SK-N-SH (cell line): ENCODE results near the gene RRM2. TPM values are rescaled to one million over a fixed set of nuclear protein-coding genes. Genes with fewer than 3 reads are reported as not detected.
A peak's percentile ranks its signal among the peaks of the same experiment; 100 is the strongest.

Experiments used
- CTCF ChIA-PET: fragments of 300-600, 350-600 bp; formaldehyde crosslinking; extraction: SDS; loops from one replicate; lab custom pipeline; 2021; lab: Yijun Ruan, JAX
- POLR2A ChIA-PET: fragments of 350-600 bp; sonication (Branson Sonifier 250); formaldehyde crosslinking; extraction: SDS; loops from one replicate; lab custom pipeline; 2020; ENCODE audit warnings: antibody characterized with exemption, inconsistent platforms; lab: Yijun Ruan, JAX
- DNase-seq: peaks from one replicate; pipeline ENCODE4 v3.0.0; 2012
- H2AFZ ChIP-seq: fragments of 200-600 bp; sonication (generic); 2 replicates; pipeline ENCODE4 v1.8.1; 2016; ENCODE audit warnings: antibody characterized with exemption, mild to moderate bottlenecking, low read depth
- H3F3A ChIP-seq: fragments of 200-600 bp; sonication (generic); replicated peaks from 2 replicates; pipeline ENCODE3; 2016; ENCODE audit warnings: antibody characterized with exemption, mild to moderate bottlenecking; ENCODE audit not compliant: insufficient read depth
- H3K27ac ChIP-seq, 2 experiments: fragments of 200-500 bp in 1 of 2; fragments of 200-600 bp in 1 of 2; sonication (Bioruptor generic) in 1 of 2; sonication (generic), shearing (Covaris generic) in 1 of 2; 2 replicates each; pipeline versions ENCODE4 v1.5.1 to v1.6.1; 2014 to 2016; ENCODE audit warnings: low read depth in 2 of 2, inconsistent platforms in 1 of 2, low read length in 1 of 2, mild to moderate bottlenecking in 1 of 2, mixed read lengths in 1 of 2
- H3K27me3 ChIP-seq: fragments of 200-600 bp; sonication (generic), shearing (Covaris generic); 2 replicates; pipeline ENCODE4 v1.6.1; 2016; ENCODE audit warnings: mixed run types; ENCODE audit not compliant: insufficient read depth
- H3K36me3 ChIP-seq, 2 experiments: fragments of 200-500 bp in 1 of 2; fragments of 200-600 bp in 1 of 2; sonication (Bioruptor generic) in 1 of 2; sonication (generic) in 1 of 2; replicated peaks in 1 of 2; 2 replicates each; pipeline versions ENCODE3 to v1.5.1; 2014 to 2016; ENCODE audit warnings: low read length in 1 of 2, mild to moderate bottlenecking in 1 of 2; ENCODE audit not compliant: insufficient read depth in 2 of 2, control insufficient read depth in 1 of 2
- H3K4me1 ChIP-seq, 2 experiments: fragments of 200-500 bp in 1 of 2; fragments of 200-600 bp in 1 of 2; sonication (Bioruptor generic) in 1 of 2; sonication (generic), shearing (Covaris generic) in 1 of 2; 2 replicates each; pipeline versions ENCODE4 v1.5.1 to v1.6.1; 2014 to 2016; ENCODE audit warnings: low read depth in 1 of 2, low read length in 1 of 2, mixed run types in 1 of 2; ENCODE audit not compliant: insufficient read depth in 2 of 2, control insufficient read depth in 1 of 2
- H3K4me2 ChIP-seq: fragments of 200-600 bp; sonication (generic), shearing (Covaris generic); 2 replicates; pipeline ENCODE4 v1.6.1; 2017; ENCODE audit warnings: mixed run types
- H3K4me3 ChIP-seq, 2 experiments: fragments of 200-500 bp in 1 of 2; fragments of 200-600 bp in 1 of 2; sonication (Bioruptor generic) in 1 of 2; sonication (generic), shearing (Covaris generic) in 1 of 2; 2 replicates each; pipeline versions ENCODE4 v1.5.1 to v1.8.1; 2014 to 2016; ENCODE audit warnings: low read depth in 2 of 2, inconsistent platforms in 1 of 2, low read length in 1 of 2, mild to moderate bottlenecking in 1 of 2, mixed read lengths in 1 of 2, moderate library complexity in 1 of 2
- H3K79me2 ChIP-seq: fragments of 200-600 bp; sonication (generic); 2 replicates; pipeline ENCODE4 v1.8.1; 2017; ENCODE audit warnings: mild to moderate bottlenecking; ENCODE audit not compliant: insufficient read depth
- H3K9ac ChIP-seq: fragments of 200-600 bp; sonication (generic); 2 replicates; pipeline ENCODE4 v1.6.1; 2017; ENCODE audit warnings: mixed run types
- H3K9me2 ChIP-seq: fragments of 200-600 bp; sonication (generic); 2 replicates; pipeline ENCODE4 v1.6.1; 2017; ENCODE audit warnings: mixed run types
- H3K9me3 ChIP-seq: fragments of 200-600 bp; sonication (generic); 2 replicates; pipeline ENCODE4 v1.6.1; 2017; ENCODE audit warnings: mixed run types, mild to moderate bottlenecking, moderate library complexity
- H4K20me1 ChIP-seq: fragments of 200-600 bp; sonication (generic); 2 replicates; pipeline ENCODE4 v1.6.1; 2017; ENCODE audit warnings: mild to moderate bottlenecking, mixed run types; ENCODE audit not compliant: insufficient read depth
- CTCF ChIP-seq: fragments of 200-600 bp; sonication (generic); IDR thresholded peaks from 2 replicates; pipeline ENCODE4 v1.6.1; 2017; ENCODE audit warnings: antibody characterized with exemption, mild to moderate bottlenecking, moderate library complexity
- ELF1 ChIP-seq: IDR thresholded peaks from 2 replicates; pipeline ENCODE4 v1.4.0; 2012
- EP300 ChIP-seq, 2 experiments: IDR thresholded peaks; 2 replicates each; pipeline versions ENCODE4 v1.4.0 to v1.6.1; 2012; ENCODE audit warnings: borderline replicate concordance in 1 of 2, low read depth in 1 of 2, low read length in 1 of 2
- EZH2phosphoT487 ChIP-seq: fragments of 200-600 bp; sonication (generic); IDR thresholded peaks from 2 replicates; pipeline ENCODE4 v1.6.1; 2017; ENCODE audit warnings: low read depth, mixed run types, mild to moderate bottlenecking, antibody characterized with exemption, moderate library complexity, borderline replicate concordance
- FOSL2 ChIP-seq: IDR thresholded peaks from 2 replicates; pipeline ENCODE4 v1.4.0; 2012; ENCODE audit warnings: low read depth, mild to moderate bottlenecking, moderate library complexity, borderline replicate concordance
- FOXJ3 ChIP-seq: sonication (generic); formaldehyde crosslinking; IDR thresholded peaks from 2 replicates; pipeline ENCODE4 v1.5.1; 2020; ENCODE audit warnings: mild to moderate bottlenecking, missing genetic modification reagents
- GABPA ChIP-seq: IDR thresholded peaks from 2 replicates; pipeline ENCODE4 v1.4.0; 2012; ENCODE audit warnings: low read depth, mild to moderate bottlenecking
- GATA2 ChIP-seq: sonication (generic); formaldehyde crosslinking; IDR thresholded peaks from 2 replicates; pipeline ENCODE4 v1.5.0; 2020; ENCODE audit warnings: mild to moderate bottlenecking, missing genetic modification reagents
- IRF3 ChIP-seq: fragments of 150-350 bp; IDR thresholded peaks from 2 replicates; pipeline ENCODE4 v1.6.1; 2016; ENCODE audit warnings: mild to moderate bottlenecking, low read depth, low read length
- JUND ChIP-seq: IDR thresholded peaks from 2 replicates; pipeline ENCODE4 v1.4.0; 2012
- MAX ChIP-seq: IDR thresholded peaks from 2 replicates; pipeline ENCODE4 v1.4.0; 2012; ENCODE audit warnings: low read depth
- MEF2A ChIP-seq: IDR thresholded peaks from 2 replicates; pipeline ENCODE4 v1.4.0; 2012; ENCODE audit warnings: low read depth, borderline replicate concordance
- MXI1 ChIP-seq: IDR thresholded peaks from 2 replicates; pipeline ENCODE4 v1.6.1; 2012; ENCODE audit warnings: mild to moderate bottlenecking, low read depth, low read length, improper control_type of control experiment
- NFIC ChIP-seq: IDR thresholded peaks from 2 replicates; pipeline ENCODE4 v1.4.0; 2012; ENCODE audit warnings: borderline replicate concordance
- NRF1 ChIP-seq: IDR thresholded peaks from 2 replicates; pipeline ENCODE4 v1.6.1; 2012; ENCODE audit warnings: low read depth, mild to moderate bottlenecking, low read length
- PBX3 ChIP-seq: IDR thresholded peaks from 2 replicates; pipeline ENCODE4; 2012
- RAD21 ChIP-seq: IDR thresholded peaks from 2 replicates; pipeline ENCODE4 v1.6.1; 2012; ENCODE audit warnings: mild to moderate bottlenecking, low read length
- RCOR1 ChIP-seq: fragments of 150-350 bp; IDR thresholded peaks from 2 replicates; pipeline ENCODE4 v1.6.1; 2017; ENCODE audit warnings: antibody characterized with exemption, low read length
- RFX5 ChIP-seq: IDR thresholded peaks from 2 replicates; pipeline ENCODE4 v1.6.1; 2012; ENCODE audit warnings: mild to moderate bottlenecking, improper control_type of control experiment, low read length
- RXRA ChIP-seq: IDR thresholded peaks from 2 replicates; pipeline ENCODE4 v1.4.0; 2012; ENCODE audit warnings: low read depth, mild to moderate bottlenecking, borderline replicate concordance
- SMC3 ChIP-seq: IDR thresholded peaks from 2 replicates; pipeline ENCODE4 v1.6.1; 2012; ENCODE audit warnings: low read depth, low read length, improper control_type of control experiment
- YY1 ChIP-seq: IDR thresholded peaks from 2 replicates; pipeline ENCODE4 v1.4.0; 2012; ENCODE audit warnings: low read depth, mild to moderate bottlenecking
- WGBS: methylation state at CpG from one replicate; pipeline ENCODE4 v1.1.6; 2017; ENCODE audit warnings: low lambda C conversion rate; 5-methylcytosine and 5-hydroxymethylcytosine counted together
- polyA plus RNA-seq, 3 experiments: library from polyadenylated mRNA; depleted of rRNA; stranded (reverse); fragments of >200 nt; gene quantifications; 2 replicates each; pipeline ENCODE4 v1.2.3, GENCODE V29; 2012

The RRM2 gene
- polyA plus RNA-seq, 1 of the 3 experiments (the other 2 are of a cell fraction) = 38.9 TPM

- Histone ChIP-seq H3K9me2 (no peaks in the 10 kb centered on the region), H3K4me2 (peak within 1 kb of the TSS; percentile 63), H3K4me3 (peak within 1 kb of the TSS; percentile 45 to 57), H3K79me2 (no peaks in the 10 kb centered on the region), H3K36me3 (no peaks in the 10 kb centered on the region), H3K9me3 (no peaks in the 10 kb centered on the region), H3K27me3 (peaks cover 55% of the 10 kb centered on the region), H2AFZ (peak within 1 kb of the TSS; percentile 53; the same call in 1 of the 2 replicates), H3F3A (peaks cover 10% of the 10 kb centered on the region), H4K20me1 (no peaks in the 10 kb centered on the region), H3K27ac (peak within 1 kb of the TSS in 1 of 2 experiments; percentile 44; a peak in 1 of 4 replicates), H3K4me1 (no peaks in the 10 kb centered on the region; a peak in 1 of 4 replicates), H3K9ac (peak within 1 kb of the TSS; percentile 34; the same call in 1 of the 2 replicates)
- 8% methylated on average over 22 of the region's 98 CpGs for WGBS
- ChIA-PET CTCF (interaction anchor here (1.0 to 36.2 kb wide), 5 partner anchors 3 to 357 kb away, joined by 3 to 946 read pairs (median 373); partner anchors contain the start of gene CYS1), POLR2A (no interaction called here)
- no peak for TF ChIP-seq NRF1
- TF ChIP-seq SMC3 = no peak
- TF ChIP-seq FOXJ3 (CRISPR knock-in tag) = no peak
- no peak for TF ChIP-seq RCOR1
- TF ChIP-seq RAD21 = no peak
- TF ChIP-seq FOSL2 = no peak
- no peak for TF ChIP-seq ELF1
- TF ChIP-seq GABPA = no peak
- peak; percentile 90 for DNase-seq
Observed at GRCh38 chr2:10079870-10080535, 42.5 kb upstream of the RRM2 start, which contains the start of gene CYS1. Gene CYS1 (minus strand): TSS chr2:10080411. CDS start chr2:10080223, 188 bp downstream.

GRCh38 chr2:10080536-10081304 lies 41.8 kb upstream of the RRM2 start:
- peak overlapping the region in 1 of 2 experiments; percentile 45; a peak in 2 of 4 replicates for H3K4me3 ChIP-seq
- no peak overlapping the region for H3K4me2 ChIP-seq

More at GRCh38 chr2:10080536-10081304, 41.8 kb upstream of the RRM2 start:
- Histone ChIP-seq H3K9ac (no peak overlapping the region), H3K9me2 (no peaks in the 10 kb centered on the region), H3K27ac (no peak overlapping the region), H2AFZ (no peak overlapping the region), H3K36me3 (no peaks in the 10 kb centered on the region), H3K27me3 (peaks cover 55% of the 10 kb centered on the region), H3F3A (peaks cover 10% of the 10 kb centered on the region), H4K20me1 (no peaks in the 10 kb centered on the region), H3K4me1 (no peaks in the 10 kb centered on the region; a peak in 1 of 4 replicates), H3K79me2 (no peaks in the 10 kb centered on the region), H3K9me3 (no peaks in the 10 kb centered on the region)
- TF ChIP-seq MAX (no peak), GABPA (no peak), NRF1 (no peak), RAD21 (no peak), IRF3 (no peak), EP300 (IDR thresholded peaks at IDR 0.05; ENCODE audit: borderline replicate concordance in 1 of 2, low read depth in 1 of 2, low read length in 1 of 2) (no peak), NFIC (no peak), SMC3 (no peak), MEF2A (no peak), RXRA (no peak), CTCF (no peak), PBX3 (no peak), GATA2 (CRISPR knock-in tag) (no peak), EZH2phosphoT487 (no peak), MXI1 (no peak), JUND (no peak), YY1 (no peak), RFX5 (no peak), ELF1 (no peak)
- CTCF ChIA-PET = interaction anchor here (16.6 to 36.2 kb wide), 3 partner anchors 4 to 356 kb away, joined by 373 to 946 read pairs (median 946); partner anchors contain the start of gene CYS1
- 16% methylated on average over 26 of the region's 45 CpGs for whole genome bisulfite sequencing
- no peak for DNase-seq
- POLR2A ChIA-PET = interaction anchor here (0.6 kb wide), 1 partner anchor 450 kb away, joined by 3 read pairs; no protein-coding TSS in a partner anchor
